ENCODE results near the gene ACO1.

The ACO1 gene

GRCh38 chr9:32490601-32491000 lies 106.2 kb downstream of the ACO1 start:
- no peak for DNase-seq (ENCODE audit: low read depth)

- DNase-seq (ENCODE audit: low read depth): no peak
These were observed 113.5 kb downstream of the ACO1 start for GRCh38 chr9:32497921-32498320.

DNA sequence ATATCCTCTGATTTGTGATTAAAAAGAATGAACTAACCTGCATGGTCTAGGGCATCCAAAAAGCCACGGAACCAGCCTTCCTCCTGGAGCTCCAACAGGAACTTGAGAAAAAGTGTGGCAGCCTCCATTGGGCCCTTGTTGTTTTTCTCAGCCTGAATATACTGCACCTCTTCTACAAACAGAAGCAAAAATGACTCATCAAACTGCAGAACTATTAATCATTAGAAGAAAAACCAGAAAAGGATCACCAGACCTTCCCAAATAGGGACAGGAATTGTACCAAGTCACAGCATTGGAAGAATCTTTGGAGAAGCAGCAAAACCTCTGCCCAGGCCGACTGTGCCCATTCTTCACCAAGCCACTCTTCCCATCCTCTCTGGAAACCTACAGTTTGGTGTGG lies 116.3 kb downstream of the ACO1 start:
- DNase-seq (ENCODE audit: low read depth): no peak

GRCh38 chr9:32501868-32502267 lies 117.4 kb downstream of the ACO1 start:
- DNase-seq (ENCODE audit: low read depth): no peak

DNA sequence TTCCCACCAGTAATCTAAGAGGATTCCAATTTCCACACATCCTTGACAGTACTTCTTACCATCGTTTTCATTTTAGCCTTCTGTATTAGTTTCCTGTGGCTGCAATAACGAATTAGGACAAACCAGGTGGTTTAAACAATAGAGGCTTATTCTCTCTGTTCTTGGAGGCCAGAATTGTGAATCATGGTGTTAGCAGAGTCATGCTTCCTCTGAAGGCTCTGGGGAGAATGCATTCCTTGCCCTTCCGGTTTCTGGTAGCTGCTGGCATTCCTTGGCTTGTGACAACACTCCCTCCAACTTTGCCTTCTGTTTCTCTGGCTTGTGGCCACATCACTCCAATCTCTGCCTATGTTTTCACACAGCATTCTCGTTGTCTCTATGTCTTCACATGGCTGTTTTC lies 118.0 kb downstream of the ACO1 start:
- no peak for DNase-seq (ENCODE audit: low read depth)

GRCh38 chr9:32503008-32503407 lies 118.6 kb downstream of the ACO1 start:
- no peak for DNase-seq (ENCODE audit: low read depth)
